Activated CD4-positive, alpha-beta T cell treated with anti-CD3 and anti-CD28 coated beads, Interleukin-2, amount 10 ng/mL, durations not matched to agents 7 days and 5 days (primary cell): ENCODE results near the gene RCBTB2. TPM values are rescaled to one million over a fixed set of nuclear protein-coding genes. Genes with fewer than 3 reads are reported as not detected.
"Not testable (repeated sequence)": the region's sequence is repeated elsewhere in the genome, so short reads cannot be mapped to it uniquely, and the experiment has no call there.

Source experiments
- CTCF ChIA-PET: fragments of 350-600 bp; sonication (Branson Sonifier 250); formaldehyde crosslinking; loops from one replicate; lab custom pipeline; 2021; ENCODE audit warnings: antibody characterized with exemption; lab: Charles Lee
- POLR2A ChIA-PET: fragments of 350-600 bp; sonication (Branson Sonifier 250); formaldehyde crosslinking; loops from one replicate; lab custom pipeline; 2021; ENCODE audit warnings: antibody characterized with exemption; lab: Charles Lee
- DNase-seq: peaks from one replicate; pipeline ENCODE4 v3.0.0-alpha.2; 2020
- H3K27ac Mint-ChIP-seq: one replicate; pipeline ENCODE4 v1.8.0; 2021; ENCODE audit warnings: mild to moderate bottlenecking, moderate library complexity, mixed read lengths
- H3K27me3 Mint-ChIP-seq: one replicate; pipeline ENCODE4 v1.8.0; 2021; ENCODE audit warnings: mixed read lengths
- H3K36me3 Mint-ChIP-seq: one replicate; pipeline ENCODE4 v1.8.0; 2021; ENCODE audit warnings: low read depth, mixed read lengths
- H3K4me1 Mint-ChIP-seq: one replicate; pipeline ENCODE4 v1.8.0; 2021; ENCODE audit warnings: mixed read lengths
- H3K4me3 Mint-ChIP-seq: one replicate; pipeline ENCODE4 v1.8.0; 2021; ENCODE audit warnings: mild to moderate bottlenecking, moderate library complexity, mixed read lengths
- H3K9me3 Mint-ChIP-seq: one replicate; pipeline ENCODE4 v1.8.0; 2021; ENCODE audit warnings: mixed read lengths
- total RNA-seq, 2 experiments: library from RNA; stranded (reverse); gene quantifications; one replicate each; pipeline ENCODE4 v1.2.3, GENCODE V29; 2021

The RCBTB2 gene
- total RNA-seq, 2 experiments from 2014 or later: 22.5 to 24.5 TPM

GRCh38 chr13:48486836-48487235 lies 46.0 kb downstream of the RCBTB2 start:
- peaks cover 53% of the 10 kb centered on the region for H3K4me1 Mint-ChIP-seq
- peaks cover 88% of the 10 kb centered on the region for H3K36me3 Mint-ChIP-seq
- DNase-seq: no peak
- POLR2A ChIA-PET: no interaction called here
- H3K27ac Mint-ChIP-seq: peak overlapping the region; percentile 63
- no peak overlapping the region for H3K4me3 Mint-ChIP-seq
- peaks cover 14% of the 10 kb centered on the region for H3K9me3 Mint-ChIP-seq
- H3K27me3 Mint-ChIP-seq: no peaks in the 10 kb centered on the region
- CTCF ChIA-PET: interaction anchor here (0.6 to 1.0 kb wide), 3 partner anchors 8 to 1316 kb away, joined by 3 to 6 read pairs (median 3); no protein-coding TSS in a partner anchor

GRCh38 chr13:48486362-48486761 lies 46.5 kb downstream of the RCBTB2 start:
- Mint-ChIP-seq H3K36me3 (peaks cover 87% of the 10 kb centered on the region), H3K27ac (peak overlapping the region; percentile 28), H3K4me1 (peaks cover 51% of the 10 kb centered on the region), H3K9me3 (peaks cover 14% of the 10 kb centered on the region), H3K4me3 (no peak overlapping the region), H3K27me3 (no peaks in the 10 kb centered on the region)
- ChIA-PET POLR2A (no interaction called here), CTCF (interaction anchor here (0.6 to 1.0 kb wide), 4 partner anchors 9 to 1316 kb away, joined by 3 to 6 read pairs (median 3); partner anchors contain the start of gene MED4)
- no peak for DNase-seq

- no peak for DNase-seq
- Mint-ChIP-seq H3K27ac (no peak overlapping the region), H3K4me3 (no peak overlapping the region), H3K36me3 (peaks cover 87% of the 10 kb centered on the region), H3K9me3 (peaks cover 14% of the 10 kb centered on the region), H3K27me3 (no peaks in the 10 kb centered on the region), H3K4me1 (peaks cover 43% of the 10 kb centered on the region)
- ChIA-PET CTCF (interaction anchor here (0.6 to 1.0 kb wide), 4 partner anchors 11 to 391 kb away, joined by 3 to 4 read pairs (median 3); partner anchors contain the start of gene MED4), POLR2A (no interaction called here)
Measured at GRCh38 chr13:48485432-48485831, 47.4 kb downstream of the RCBTB2 start.

- POLR2A ChIA-PET: no interaction called here
- Mint-ChIP-seq H3K27me3 (no peaks in the 10 kb centered on the region), H3K9me3 (peaks cover 14% of the 10 kb centered on the region), H3K4me1 (peaks cover 26% of the 10 kb centered on the region), H3K36me3 (peaks cover 84% of the 10 kb centered on the region), H3K27ac (no peak overlapping the region), H3K4me3 (no peak overlapping the region)
- CTCF ChIA-PET: no interaction called here
- DNase-seq: no peak
Measured at GRCh38 chr13:48483575-48483974, 49.3 kb downstream of the RCBTB2 start.

GRCh38 chr13:48478391-48478790 lies 54.5 kb downstream of the RCBTB2 start:
- H3K9me3 Mint-ChIP-seq: peaks cover 2% of the 10 kb centered on the region
- peaks cover 2% of the 10 kb centered on the region for H3K4me1 Mint-ChIP-seq
- H3K27ac Mint-ChIP-seq: no peak overlapping the region
- H3K27me3 Mint-ChIP-seq: no peaks in the 10 kb centered on the region
- DNase-seq: no peak
- ChIA-PET CTCF (no interaction called here), POLR2A (no interaction called here)
- H3K36me3 Mint-ChIP-seq: peaks cover 78% of the 10 kb centered on the region
- no peak overlapping the region for H3K4me3 Mint-ChIP-seq

- Mint-ChIP-seq H3K27me3 (no peaks in the 10 kb centered on the region), H3K36me3 (peaks cover 71% of the 10 kb centered on the region), H3K4me3 (no peak overlapping the region), H3K9me3 (peaks cover 2% of the 10 kb centered on the region), H3K4me1 (peaks cover 2% of the 10 kb centered on the region), H3K27ac (no peak overlapping the region)
- ChIA-PET POLR2A (no interaction called here), CTCF (no interaction called here)
- DNase-seq: no peak
Measured at GRCh38 chr13:48477191-48477855, 55.6 kb downstream of the RCBTB2 start.

- POLR2A ChIA-PET: no interaction called here
- H3K27me3 Mint-ChIP-seq: no peaks in the 10 kb centered on the region
- H3K4me3 Mint-ChIP-seq: no peak overlapping the region
- H3K27ac Mint-ChIP-seq: no peak overlapping the region
- CTCF ChIA-PET: no interaction called here
- H3K4me1 Mint-ChIP-seq: peaks cover 2% of the 10 kb centered on the region
- peaks cover 68% of the 10 kb centered on the region for H3K36me3 Mint-ChIP-seq
- H3K9me3 Mint-ChIP-seq: peaks cover 2% of the 10 kb centered on the region
- DNase-seq: no peak
Measured at GRCh38 chr13:48476686-48477085, 56.2 kb downstream of the RCBTB2 start.

GRCh38 chr13:48476215-48476614 lies 56.7 kb downstream of the RCBTB2 start:
- no peak overlapping the region for H3K4me3 Mint-ChIP-seq
- no peaks in the 10 kb centered on the region for H3K27me3 Mint-ChIP-seq
- H3K9me3 Mint-ChIP-seq: peaks cover 2% of the 10 kb centered on the region
- no peak for DNase-seq
- POLR2A ChIA-PET: no interaction called here
- peak overlapping the region; percentile 62 for H3K27ac Mint-ChIP-seq
- H3K36me3 Mint-ChIP-seq: peaks cover 70% of the 10 kb centered on the region
- H3K4me1 Mint-ChIP-seq: peaks cover 2% of the 10 kb centered on the region
- CTCF ChIA-PET: no interaction called here

GRCh38 chr13:48475230-48475629 lies 57.6 kb downstream of the RCBTB2 start:
- peaks cover 2% of the 10 kb centered on the region for H3K9me3 Mint-ChIP-seq
- ChIA-PET CTCF (interaction anchor here (0.5 kb wide), 1 partner anchor 11 kb away, joined by 4 read pairs; no protein-coding TSS in a partner anchor), POLR2A (no interaction called here)
- H3K27me3 Mint-ChIP-seq: no peaks in the 10 kb centered on the region
- no peak overlapping the region for H3K27ac Mint-ChIP-seq
- H3K4me1 Mint-ChIP-seq: peaks cover 2% of the 10 kb centered on the region
- H3K4me3 Mint-ChIP-seq: no peak overlapping the region
- no peak for DNase-seq
- H3K36me3 Mint-ChIP-seq: peaks cover 65% of the 10 kb centered on the region

- Mint-ChIP-seq H3K4me1 (peaks cover 9% of the 10 kb centered on the region), H3K4me3 (no peak overlapping the region), H3K27ac (peak overlapping the region; percentile 32), H3K36me3 (peaks cover 79% of the 10 kb centered on the region), H3K9me3 (peaks cover 7% of the 10 kb centered on the region), H3K27me3 (no peaks in the 10 kb centered on the region)
- POLR2A ChIA-PET: no interaction called here
- CTCF ChIA-PET: interaction anchor here (1.4 kb wide), 1 partner anchor 117 kb away, joined by 3 read pairs; no protein-coding TSS in a partner anchor
- DNase-seq: no peak
Measured at GRCh38 chr13:48457578-48458242, 75.2 kb downstream of the RCBTB2 start.

GRCh38 chr13:48456546-48456945 lies 76.3 kb downstream of the RCBTB2 start:
- Mint-ChIP-seq H3K4me1 (peaks cover 18% of the 10 kb centered on the region), H3K36me3 (peaks cover 82% of the 10 kb centered on the region), H3K27me3 (no peaks in the 10 kb centered on the region), H3K9me3 (peaks cover 17% of the 10 kb centered on the region), H3K4me3 (no peak overlapping the region), H3K27ac (no peak overlapping the region)
- CTCF ChIA-PET: interaction anchor here (1.0 to 1.4 kb wide), 2 partner anchors 20 to 118 kb away, joined by 3 read pairs; no protein-coding TSS in a partner anchor
- POLR2A ChIA-PET: no interaction called here
- DNase-seq: no peak

- Mint-ChIP-seq H3K9me3 (peaks cover 31% of the 10 kb centered on the region), H3K36me3 (peaks cover 74% of the 10 kb centered on the region), H3K4me1 (peaks cover 53% of the 10 kb centered on the region)
- H3K27me3 Mint-ChIP-seq, H3K27ac Mint-ChIP-seq, DNase-seq, H3K4me3 Mint-ChIP-seq, POLR2A ChIA-PET: not testable (repeated sequence)
- CTCF ChIA-PET: interaction anchor here (0.6 kb wide), 2 partner anchors 127 to 217 kb away, joined by 3 to 6 read pairs; no protein-coding TSS in a partner anchor
Measured at GRCh38 chr13:48451196-48451595, 81.7 kb downstream of the RCBTB2 start.

GRCh38 chr13:48449656-48450055 lies 83.2 kb downstream of the RCBTB2 start:
- no peak for DNase-seq
- Mint-ChIP-seq H3K36me3 (peaks cover 61% of the 10 kb centered on the region), H3K27ac (peak overlapping the region; percentile 77), H3K4me3 (no peak overlapping the region), H3K4me1 (peaks cover 53% of the 10 kb centered on the region), H3K9me3 (peaks cover 31% of the 10 kb centered on the region), H3K27me3 (no peaks in the 10 kb centered on the region)
- ChIA-PET POLR2A (no interaction called here), CTCF (no interaction called here)
